Neural cell (in vitro differentiated cells): ENCODE measurements around the gene SACM1L. TPM values are rescaled to one million over a fixed set of nuclear protein-coding genes. Genes with fewer than 3 reads are reported as not detected.

Experiments
- H2AFZ ChIP-seq: fragments of 200-600, 300-800 bp; sonication (generic), shearing (Covaris generic); 2 replicates; pipeline ENCODE4 v1.6.0; 2014; ENCODE audit warnings: low read depth, mild to moderate bottlenecking, antibody characterized with exemption, low read length, moderate library complexity
- H3F3A ChIP-seq: fragments of 200-600 bp; shearing (Covaris generic); 2 replicates; pipeline ENCODE4 v1.6.1; 2016; ENCODE audit warnings: mild to moderate bottlenecking, moderate library complexity, mixed read lengths, antibody characterized with exemption, low read length; ENCODE audit not compliant: insufficient read depth, poor library complexity, severe bottlenecking
- H3K27ac ChIP-seq: fragments of 200-600, 300-800 bp; sonication (generic), shearing (Covaris generic); 2 replicates; pipeline ENCODE4 v1.5.1; 2014; ENCODE audit warnings: mild to moderate bottlenecking, low read length, moderate library complexity
- H3K27me3 ChIP-seq: fragments of 300-800, 200-600 bp; sonication (generic), shearing (Covaris generic); 2 replicates; pipeline ENCODE4 v1.6.0; 2014; ENCODE audit warnings: mild to moderate bottlenecking, low read depth, low read length, moderate library complexity; ENCODE audit not compliant: insufficient read depth
- H3K36me3 ChIP-seq: fragments of 300-800, 200-600 bp; sonication (generic), shearing (Covaris generic); 2 replicates; pipeline ENCODE4 v1.5.1; 2014; ENCODE audit warnings: mild to moderate bottlenecking, antibody characterized with exemption, low read length, moderate library complexity; ENCODE audit not compliant: insufficient read depth
- H3K4me2 ChIP-seq: fragments of 300-800, 200-600 bp; sonication (generic), shearing (Covaris generic); 2 replicates; pipeline ENCODE4 v1.6.0; 2014; ENCODE audit warnings: mild to moderate bottlenecking, low read length
- H3K4me3 ChIP-seq: fragments of 300-800, 200-600 bp; sonication (generic), shearing (Covaris generic); 2 replicates; pipeline ENCODE4 v1.5.1; 2014; ENCODE audit warnings: mild to moderate bottlenecking, low read length, moderate library complexity
- H3K79me2 ChIP-seq: fragments of 200-600 bp; shearing (Covaris generic); replicated peaks from 2 replicates; pipeline ENCODE4 v1.6.0; 2014; ENCODE audit warnings: mild to moderate bottlenecking, low read length, moderate library complexity; ENCODE audit not compliant: insufficient read depth
- H3K9ac ChIP-seq: fragments of 300-800, 200-600 bp; sonication (generic), shearing (Covaris generic); 2 replicates; pipeline ENCODE4 v1.6.1; 2016; ENCODE audit warnings: mild to moderate bottlenecking, low read length, mixed read lengths
- H3K9me2 ChIP-seq: fragments of 200-600 bp; shearing (Covaris generic); 2 replicates; pipeline ENCODE4 v1.6.1; 2016; ENCODE audit warnings: mild to moderate bottlenecking, low read length, mixed read lengths; ENCODE audit not compliant: insufficient read depth
- H3K9me3 ChIP-seq: fragments of 200-600, 300-800 bp; sonication (generic), shearing (Covaris generic); 2 replicates; pipeline ENCODE4 v1.6.1; 2016; ENCODE audit warnings: mild to moderate bottlenecking, mixed run types, low read length, moderate library complexity, mixed read lengths
- H4K20me1 ChIP-seq: fragments of 200-600 bp; shearing (Covaris generic); 2 replicates; pipeline ENCODE4 v1.6.1; 2016; ENCODE audit warnings: mild to moderate bottlenecking, mixed run types; ENCODE audit not compliant: insufficient read depth
- EP300 ChIP-seq: fragments of 450-650 bp; conservative IDR thresholded peaks from 2 replicates; pipeline ENCODE4 v1.6.1; 2014; ENCODE audit warnings: antibody characterized with exemption, mild to moderate bottlenecking, moderate library complexity; ENCODE audit not compliant: poor library complexity, severe bottlenecking
- EZH2 ChIP-seq: fragments of 200-600, 300-800 bp; shearing (Covaris generic), sonication (generic); IDR thresholded peaks from 2 replicates; pipeline ENCODE4 v1.6.1; 2014; ENCODE audit warnings: antibody characterized with exemption, low read length, borderline replicate concordance, mild to moderate bottlenecking; ENCODE audit not compliant: insufficient read depth, poor library complexity, severe bottlenecking
- MXI1 ChIP-seq: fragments of 450-650 bp; conservative IDR thresholded peaks from 2 replicates; pipeline ENCODE4 v1.6.1; 2014; ENCODE audit warnings: antibody characterized with exemption, mild to moderate bottlenecking; ENCODE audit not compliant: poor library complexity, severe bottlenecking
- POLR2AphosphoS5 ChIP-seq: IDR thresholded peaks from 2 replicates; pipeline ENCODE4 v1.6.1; 2012
- RAD21 ChIP-seq: fragments of 450-650 bp; conservative IDR thresholded peaks from 2 replicates; pipeline ENCODE4 v1.6.1; 2014; ENCODE audit warnings: antibody characterized with exemption, mild to moderate bottlenecking, moderate library complexity
- SMC3 ChIP-seq: fragments of 450-650 bp; conservative IDR thresholded peaks from 2 replicates; pipeline ENCODE4 v1.6.1; 2014; ENCODE audit warnings: antibody characterized with exemption, mild to moderate bottlenecking, moderate library complexity; ENCODE audit not compliant: poor library complexity
- TAF1 ChIP-seq: IDR thresholded peaks from 2 replicates; pipeline ENCODE4 v1.6.1; 2012; ENCODE audit warnings: low read depth
- polyA plus RNA-seq: library from polyadenylated mRNA; depleted of rRNA; stranded (reverse); fragments of >200 nt; gene quantifications from 2 replicates; pipeline ENCODE4 v1.2.3, GENCODE V29; 2014
- TF ChIP-seq, protein P1 (sequence below): fragments of 450-650 bp; IDR thresholded peaks from 2 replicates; pipeline ENCODE4 v1.5.1; 2014; ENCODE audit warnings: antibody characterized with exemption, mild to moderate bottlenecking, moderate library complexity; ENCODE audit not compliant: poor library complexity, severe bottlenecking
- TF ChIP-seq, protein P2 (sequence below): IDR thresholded peaks from 2 replicates; pipeline ENCODE4 v1.6.1; 2012; ENCODE audit warnings: borderline replicate concordance

SACM1L gene
- polyA plus RNA-seq, 1 donor from 2014 or later, result 66.2 TPM

DNA sequence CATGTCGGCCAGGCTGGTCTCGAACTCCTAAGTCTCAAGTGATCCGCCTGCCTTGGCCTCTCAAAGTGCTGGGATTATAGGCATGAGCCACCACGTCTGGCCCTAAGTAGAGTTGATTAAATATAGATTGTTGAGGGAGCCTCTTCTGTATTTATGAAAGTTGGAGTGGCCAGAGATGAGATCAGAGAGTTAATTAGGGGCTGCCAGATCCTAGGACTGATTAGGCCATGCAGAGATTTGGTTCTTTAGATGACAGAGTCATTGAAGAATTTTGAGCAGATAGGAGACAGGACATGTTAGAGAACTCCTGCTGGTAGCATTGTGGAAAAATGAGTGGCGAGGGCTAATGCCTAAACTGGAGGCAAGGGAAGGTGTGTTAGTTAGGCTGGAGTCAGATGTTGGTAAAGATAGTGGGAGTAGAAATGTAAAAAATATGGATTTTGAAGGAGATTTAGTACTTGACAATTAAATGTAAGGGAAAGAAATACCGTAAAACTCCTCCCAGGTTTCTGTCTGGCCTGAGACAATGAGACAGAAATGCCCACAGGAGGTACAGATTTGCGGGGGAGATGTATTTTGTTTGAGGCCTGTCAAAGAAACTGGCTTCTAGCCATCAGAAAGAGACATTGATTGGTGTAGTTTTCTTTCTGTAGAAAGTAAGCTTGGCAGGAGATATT lies 23.4 kb downstream of the SACM1L start:
- Histone ChIP-seq H3K27me3 (no peaks in the 10 kb centered on the region), H3K36me3 (peaks cover 6% of the 10 kb centered on the region), H3K9me2 (no peaks in the 10 kb centered on the region), H3F3A (no peaks in the 10 kb centered on the region), H3K4me2 (no peak overlapping the region), H2AFZ (no peak overlapping the region), H4K20me1 (no peaks in the 10 kb centered on the region), H3K4me3 (no peak overlapping the region), H3K9ac (no peak overlapping the region), H3K27ac (no peak overlapping the region), H3K79me2 (no peaks in the 10 kb centered on the region), H3K9me3 (no peaks in the 10 kb centered on the region)
- TF ChIP-seq EP300, result no peak
- TF ChIP-seq RAD21, result no peak
- TF ChIP-seq MXI1, result no peak
- TF ChIP-seq TAF1, result no peak
- TF ChIP-seq, protein P1, sequence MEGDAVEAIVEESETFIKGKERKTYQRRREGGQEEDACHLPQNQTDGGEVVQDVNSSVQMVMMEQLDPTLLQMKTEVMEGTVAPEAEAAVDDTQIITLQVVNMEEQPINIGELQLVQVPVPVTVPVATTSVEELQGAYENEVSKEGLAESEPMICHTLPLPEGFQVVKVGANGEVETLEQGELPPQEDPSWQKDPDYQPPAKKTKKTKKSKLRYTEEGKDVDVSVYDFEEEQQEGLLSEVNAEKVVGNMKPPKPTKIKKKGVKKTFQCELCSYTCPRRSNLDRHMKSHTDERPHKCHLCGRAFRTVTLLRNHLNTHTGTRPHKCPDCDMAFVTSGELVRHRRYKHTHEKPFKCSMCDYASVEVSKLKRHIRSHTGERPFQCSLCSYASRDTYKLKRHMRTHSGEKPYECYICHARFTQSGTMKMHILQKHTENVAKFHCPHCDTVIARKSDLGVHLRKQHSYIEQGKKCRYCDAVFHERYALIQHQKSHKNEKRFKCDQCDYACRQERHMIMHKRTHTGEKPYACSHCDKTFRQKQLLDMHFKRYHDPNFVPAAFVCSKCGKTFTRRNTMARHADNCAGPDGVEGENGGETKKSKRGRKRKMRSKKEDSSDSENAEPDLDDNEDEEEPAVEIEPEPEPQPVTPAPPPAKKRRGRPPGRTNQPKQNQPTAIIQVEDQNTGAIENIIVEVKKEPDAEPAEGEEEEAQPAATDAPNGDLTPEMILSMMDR, result no peak
- TF ChIP-seq SMC3, result no peak
- TF ChIP-seq, protein P2, sequence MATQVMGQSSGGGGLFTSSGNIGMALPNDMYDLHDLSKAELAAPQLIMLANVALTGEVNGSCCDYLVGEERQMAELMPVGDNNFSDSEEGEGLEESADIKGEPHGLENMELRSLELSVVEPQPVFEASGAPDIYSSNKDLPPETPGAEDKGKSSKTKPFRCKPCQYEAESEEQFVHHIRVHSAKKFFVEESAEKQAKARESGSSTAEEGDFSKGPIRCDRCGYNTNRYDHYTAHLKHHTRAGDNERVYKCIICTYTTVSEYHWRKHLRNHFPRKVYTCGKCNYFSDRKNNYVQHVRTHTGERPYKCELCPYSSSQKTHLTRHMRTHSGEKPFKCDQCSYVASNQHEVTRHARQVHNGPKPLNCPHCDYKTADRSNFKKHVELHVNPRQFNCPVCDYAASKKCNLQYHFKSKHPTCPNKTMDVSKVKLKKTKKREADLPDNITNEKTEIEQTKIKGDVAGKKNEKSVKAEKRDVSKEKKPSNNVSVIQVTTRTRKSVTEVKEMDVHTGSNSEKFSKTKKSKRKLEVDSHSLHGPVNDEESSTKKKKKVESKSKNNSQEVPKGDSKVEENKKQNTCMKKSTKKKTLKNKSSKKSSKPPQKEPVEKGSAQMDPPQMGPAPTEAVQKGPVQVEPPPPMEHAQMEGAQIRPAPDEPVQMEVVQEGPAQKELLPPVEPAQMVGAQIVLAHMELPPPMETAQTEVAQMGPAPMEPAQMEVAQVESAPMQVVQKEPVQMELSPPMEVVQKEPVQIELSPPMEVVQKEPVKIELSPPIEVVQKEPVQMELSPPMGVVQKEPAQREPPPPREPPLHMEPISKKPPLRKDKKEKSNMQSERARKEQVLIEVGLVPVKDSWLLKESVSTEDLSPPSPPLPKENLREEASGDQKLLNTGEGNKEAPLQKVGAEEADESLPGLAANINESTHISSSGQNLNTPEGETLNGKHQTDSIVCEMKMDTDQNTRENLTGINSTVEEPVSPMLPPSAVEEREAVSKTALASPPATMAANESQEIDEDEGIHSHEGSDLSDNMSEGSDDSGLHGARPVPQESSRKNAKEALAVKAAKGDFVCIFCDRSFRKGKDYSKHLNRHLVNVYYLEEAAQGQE, result no peak
- TF ChIP-seq POLR2AphosphoS5, result no peak
- no peak for TF ChIP-seq EZH2

DNA sequence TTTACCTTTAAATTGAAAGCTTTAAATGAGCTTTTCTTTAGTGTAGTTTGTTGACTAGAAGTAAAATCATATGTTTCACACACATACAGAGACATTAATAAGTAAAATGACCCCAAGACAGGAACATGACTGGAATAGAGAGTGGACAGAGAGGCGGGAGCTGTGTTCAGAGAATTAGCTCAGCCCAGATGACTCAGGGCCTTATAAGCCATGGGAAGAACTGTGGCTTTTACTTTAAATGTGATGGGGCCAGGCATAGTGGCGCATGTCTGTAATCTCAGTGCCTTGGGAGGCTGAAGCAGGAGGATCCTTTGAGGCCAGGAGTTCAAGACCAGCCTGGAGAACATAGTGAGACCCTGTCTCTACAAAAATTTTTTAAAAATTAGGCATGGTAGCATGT lies 26.7 kb downstream of the SACM1L start:
- no peaks in the 10 kb centered on the region for H3K27me3 ChIP-seq
- H3K36me3 ChIP-seq, result peaks cover 3% of the 10 kb centered on the region
- H3K9me3 ChIP-seq, result no peaks in the 10 kb centered on the region
- no peak overlapping the region for H3K4me2 ChIP-seq
- no peak overlapping the region for H2AFZ ChIP-seq
- no peak overlapping the region for H3K4me3 ChIP-seq
- no peaks in the 10 kb centered on the region for H4K20me1 ChIP-seq
- H3K9me2 ChIP-seq, result no peaks in the 10 kb centered on the region
- no peaks in the 10 kb centered on the region for H3K79me2 ChIP-seq
- no peak overlapping the region for H3K27ac ChIP-seq
- H3F3A ChIP-seq, result no peaks in the 10 kb centered on the region
- TF ChIP-seq MXI1 (no peak), SMC3 (no peak), EP300 (no peak), POLR2AphosphoS5 (no peak), EZH2 (no peak), RAD21 (no peak), TAF1 (no peak)
- TF ChIP-seq, protein P1, result no peak
- TF ChIP-seq, protein P2, result no peak
- H3K9ac ChIP-seq, result no peak overlapping the region
